Heart right ventricle (tissue), 16 donors: Measurements from ENCODE around the gene ATP5MC3. TPM values are rescaled to one million over a fixed set of nuclear protein-coding genes. Genes with fewer than 3 reads are reported as not detected.

Source experiments
- ATAC-seq, 8 donors: fragments of 200-7000 bp; cut with Tn5 transposase; one replicate each; pipeline ENCODE4 v1.9.1; 2020; ENCODE audit warnings: mild to moderate bottlenecking in 8 of 8, moderate library complexity in 8 of 8, moderate number of reproducible peaks in 1 of 8
- DNase-seq, 2 donors: peaks; one replicate each; pipeline ENCODE4 v3.0.0-alpha.2; 2020
- H3K27ac ChIP-seq, 10 donors: fragments of 200-600 bp; sonication (generic) in 2 of 10; one replicate each; pipeline versions ENCODE4 v1.5.0 to v1.8.0; 2020 to 2022; ENCODE audit warnings: mild to moderate bottlenecking in 3 of 10
- H3K27me3 ChIP-seq, 7 donors: fragments of 200-600 bp; one replicate each; pipeline ENCODE4 v1.8.0; 2021 to 2022; ENCODE audit warnings: mild to moderate bottlenecking in 2 of 7
- H3K36me3 ChIP-seq, 9 donors: fragments of 200-600 bp; sonication (generic) in 1 of 9; one replicate each; pipeline versions ENCODE4 v1.5.0 to v1.8.0; 2020 to 2022; ENCODE audit warnings: mild to moderate bottlenecking in 2 of 9
- H3K4me1 ChIP-seq, 9 donors: fragments of 200-600 bp; sonication (generic) in 1 of 9; one replicate each; pipeline versions ENCODE4 v1.5.0 to v1.8.0; 2020 to 2022; ENCODE audit warnings: mild to moderate bottlenecking in 4 of 9
- H3K4me3 ChIP-seq, 10 donors: fragments of 200-600 bp; sonication (generic) in 2 of 10; one replicate each; pipeline versions ENCODE4 v1.5.0 to v1.8.0; 2020 to 2022; ENCODE audit warnings: mild to moderate bottlenecking in 7 of 10, moderate library complexity in 2 of 10
- H3K9me3 ChIP-seq, 11 donors: fragments of 200-600 bp in 10 of 11; sonication (generic) in 2 of 11; one replicate each; pipeline versions ENCODE4 v1.5.0 to v1.8.0; 2013 to 2022; ENCODE audit warnings: mild to moderate bottlenecking in 2 of 11, control low read depth in 1 of 11, moderate library complexity in 1 of 11
- CTCF ChIP-seq, 9 donors: fragments of 200-600 bp; sonication (generic) in 2 of 9; IDR thresholded peaks; one replicate each; pipeline versions ENCODE4 v1.5.0 to v1.8.0; 2021 to 2022; ENCODE audit warnings: antibody characterized with exemption in 9 of 9, mild to moderate bottlenecking in 5 of 9, moderate library complexity in 1 of 9
- WGBS, 2 donors: extraction: QIAGEN DNeasy Blood & Tissue Kit; methylation state at CpG; one replicate each; pipeline ENCODE4 v1.1.7; 2013; ENCODE audit warnings: inconsistent platforms in 1 of 2; 5-methylcytosine and 5-hydroxymethylcytosine counted together
- intact Hi-C, 10 donors: fragments of 100-400 bp; cut with DNase I; formaldehyde crosslinking; loops; one replicate each; pipeline versions ENCODE4 v1.11.1 to v1.14.2; 2022
- polyA plus RNA-seq, 2 donors: library from polyadenylated mRNA; stranded (reverse); fragments of 200-250 nt; gene quantifications; one replicate each; pipeline ENCODE4 v1.2.3, GENCODE V29; 2013
- total RNA-seq, 10 donors: library from RNA; stranded (reverse); fragmentation: NEBNext Ultra II Directional in 3 of 10; extraction: Animal tissue kit (Norgen Biotek cat#: 25700) in 3 of 10; gene quantifications; one replicate each; pipeline versions ENCODE4 v1.2.1 to v1.2.4, GENCODE V29; 2021 to 2023
- donor health status: Arrhythmogenic right ventricular cardiomyopathy.
- donor health status: ischemic (EF 13 %, LVEDD 7.1; RV severe dilation, severe dysfunction).
- donor health status: healthy with polysubstance abuse.
- donor health status: DM: no; HTN: yes; CAD: no.
- donor health status: DM: no; HTN: no; CAD: no.
- donor health status: ischemic (EF 25% LVEDD 6.9; RV normal size, moderate dysfunction).
- donor health status: ischemic (EF 25% LVEDD 5.7; RV mildly dilated, moderate dysfunction).
- donor health status: healthy.
- donor health status: DM: yes; HTN: yes; CAD: no.
- donor health status: Ischemic cardiomyopathy.
- donor health status: ischemic (EF 35%, LVEDD 5.7; RV mildly dilated, moderate dysfunction).
- donor health status: nonischemic (EF 11% LVEDD 7.7; RV severe dilation, severe dysfunction).
- donor health status: DM: yes; HTN: yes; CAD: no.
- donor health status: PGD.
- donor health status: ischemic (EF 29% LVEDD 5.4; RV normal size, mild dysfunction).
- donor health status: nonischemic (EF 23%, LVEDD 6.1; RV moderate dilation, normal function).

Gene ATP5MC3
- total and polyA plus RNA-seq, 12 donors: 357 to 1,522 (median 1,119) TPM

- H3K36me3 ChIP-seq: no peaks in the 10 kb centered on the region
- H3K9me3 ChIP-seq: no peaks in the 10 kb centered on the region
- no peak overlapping the region for H3K4me3 ChIP-seq
- intact Hi-C loops: no loop called here
- no peak for ATAC-seq
- no peak for TF ChIP-seq CTCF (IDR thresholded peaks at IDR 0.05)
- no peak overlapping the region for H3K27ac ChIP-seq
- 86 to 92% methylated on average over 4 of the region's 4 CpGs for WGBS, 2 donors
- DNase-seq: no peak
- peaks cover 0 to 17% (median 0%) of the 10 kb centered on the region in 7 donors for H3K27me3 ChIP-seq
- H3K4me1 ChIP-seq: no peaks in the 10 kb centered on the region
Observed at GRCh38 chr2:175220075-175220474, 38.6 kb upstream of the ATP5MC3 start.

GRCh38 chr2:175218551-175218950 lies 37.0 kb upstream of the ATP5MC3 start:
- Histone ChIP-seq H3K4me3 (no peak overlapping the region), H3K27me3 (peaks cover 0 to 17% (median 0%) of the 10 kb centered on the region in 7 donors), H3K4me1 (no peaks in the 10 kb centered on the region), H3K36me3 (no peaks in the 10 kb centered on the region), H3K27ac (no peak overlapping the region), H3K9me3 (no peaks in the 10 kb centered on the region)
- ATAC-seq (no peak), DNase-seq (no peak)
- TF ChIP-seq CTCF (IDR thresholded peaks at IDR 0.05): no peak
- intact Hi-C loops: no loop called here

GRCh38 chr2:175207741-175208438 lies 26.4 kb upstream of the ATP5MC3 start:
- ATAC-seq (peak in 7 of 8 donors; percentile 79 to 93 (median 89)), DNase-seq (peak; percentile 56 to 57)
- no peaks in the 10 kb centered on the region for H3K9me3 ChIP-seq
- peak overlapping the region in 1 of 10 donors; percentile 29 for H3K27ac ChIP-seq
- H3K4me1 ChIP-seq: peaks cover 0 to 6% (median 0%) of the 10 kb centered on the region in 9 donors
- no peak for TF ChIP-seq CTCF (IDR thresholded peaks at IDR 0.05)
- peaks cover 0 to 10% (median 0%) of the 10 kb centered on the region in 7 donors for H3K27me3 ChIP-seq
- H3K36me3 ChIP-seq: no peaks in the 10 kb centered on the region
- no peak overlapping the region for H3K4me3 ChIP-seq
- WGBS, 2 donors: 60 to 64% methylated on average over 6 of the region's 6 CpGs
- intact Hi-C loops: loop anchor here in 2 of 10 donors (10.0 kb wide), 2 partner anchors 67 to 77 kb away; no protein-coding TSS in a partner anchor

- no peak for TF ChIP-seq CTCF (IDR thresholded peaks at IDR 0.05)
- H3K27ac ChIP-seq: no peak overlapping the region
- H3K27me3 ChIP-seq: peaks cover 0 to 21% (median 0%) of the 10 kb centered on the region in 7 donors
- no peaks in the 10 kb centered on the region for H3K36me3 ChIP-seq
- ATAC-seq (no peak), DNase-seq (no peak)
- no peaks in the 10 kb centered on the region for H3K9me3 ChIP-seq
- no peak overlapping the region for H3K4me3 ChIP-seq
- H3K4me1 ChIP-seq: peaks cover 0 to 6% (median 0%) of the 10 kb centered on the region in 9 donors
- WGBS, 2 donors: 79 to 81% methylated on average over 3 of the region's 3 CpGs
- intact Hi-C loops: loop anchor here in 2 of 10 donors (10.0 kb wide), 2 partner anchors 68 to 78 kb away; no protein-coding TSS in a partner anchor
Observed at GRCh38 chr2:175206866-175207265, 25.4 kb upstream of the ATP5MC3 start.
